Ovary (tissue), 3 donors: ENCODE measurements around the gene CUL3.

Experiments
- CTCF ChIP-seq, 3 donors: fragments of 450-650 bp in 2 of 3; fragments of 200-600 bp in 1 of 3; IDR thresholded peaks; one replicate each; pipeline versions ENCODE4 v1.5.1 to v1.8.0; 2016 to 2022; ENCODE audit warnings: antibody characterized with exemption in 3 of 3, mild to moderate bottlenecking in 1 of 3
- EP300 ChIP-seq: sonication (generic); formaldehyde crosslinking; IDR thresholded peaks from one replicate; pipeline ENCODE4 v1.6.1; 2017; ENCODE audit warnings: antibody characterized with exemption
- POLR2A ChIP-seq: fragments of 450-650 bp; IDR thresholded peaks from one replicate; pipeline ENCODE4 v1.6.1; 2017; ENCODE audit warnings: antibody characterized with exemption, mild to moderate bottlenecking, moderate library complexity
- donor health status: DM: no; HTN: no; CAD: no.

GRCh38 chr2:224613543-224614286 lies 28.6 kb upstream of the CUL3 start:
- TF ChIP-seq CTCF (IDR thresholded peaks at IDR 0.05) = no peak
- TF ChIP-seq EP300 = no peak
- TF ChIP-seq POLR2A = no peak
